HCT116 (cell line): Measurements from ENCODE around the gene ASGR2.

ENCODE experiments used
- CTCF ChIP-seq, 3 experiments: fragments of 200-600 bp in 1 of 3; sonication (generic) in 1 of 3; IDR thresholded peaks in 2 of 3; conservative IDR thresholded peaks in 1 of 3; 2 replicates each; pipeline ENCODE4 v1.5.1; 2012 to 2017; ENCODE audit warnings: low read depth in 2 of 3, low read length in 2 of 3, antibody characterized with exemption in 1 of 3, borderline replicate concordance in 1 of 3, control low read depth in 1 of 3, mild to moderate bottlenecking in 1 of 3, mixed read lengths in 1 of 3, mixed run types in 1 of 3, moderate library complexity in 1 of 3; ENCODE audit not compliant: insufficient read depth in 1 of 3
- ELF1 ChIP-seq: IDR thresholded peaks from 2 replicates; pipeline ENCODE4 v1.6.1; 2012; ENCODE audit warnings: low read depth, borderline replicate concordance
- EZH2 ChIP-seq: fragments of 200-600 bp; sonication (generic); IDR thresholded peaks from 2 replicates; pipeline ENCODE4 v1.6.1; 2017; ENCODE audit warnings: antibody characterized with exemption, mixed run types
- EZH2phosphoT487 ChIP-seq: fragments of 200-600 bp; IDR thresholded peaks from 2 replicates; pipeline ENCODE4 v1.6.1; 2018; ENCODE audit warnings: antibody characterized with exemption, borderline replicate concordance
- MAX ChIP-seq: IDR thresholded peaks from 2 replicates; pipeline ENCODE4 v1.6.1; 2012
- POLR2A ChIP-seq: IDR thresholded peaks from 2 replicates; pipeline ENCODE4 v1.7.0; 2011; ENCODE audit warnings: borderline replicate concordance; ENCODE audit not compliant: insufficient read depth, insufficient read length; ENCODE audit errors: extremely low read depth
- SRF ChIP-seq: IDR thresholded peaks from 2 replicates; pipeline ENCODE4 v1.6.1; 2012; ENCODE audit warnings: low read depth
- TCF7L2 ChIP-seq: IDR thresholded peaks from 2 replicates; pipeline ENCODE4 v1.7.0; 2011; ENCODE audit warnings: borderline replicate concordance, inconsistent platforms; ENCODE audit not compliant: insufficient read depth, insufficient read length; ENCODE audit errors: extremely low read depth
- ZFX ChIP-seq: fragments of 450-650 bp; IDR thresholded peaks from 2 replicates; pipeline ENCODE4 v1.6.1; 2017

DNA sequence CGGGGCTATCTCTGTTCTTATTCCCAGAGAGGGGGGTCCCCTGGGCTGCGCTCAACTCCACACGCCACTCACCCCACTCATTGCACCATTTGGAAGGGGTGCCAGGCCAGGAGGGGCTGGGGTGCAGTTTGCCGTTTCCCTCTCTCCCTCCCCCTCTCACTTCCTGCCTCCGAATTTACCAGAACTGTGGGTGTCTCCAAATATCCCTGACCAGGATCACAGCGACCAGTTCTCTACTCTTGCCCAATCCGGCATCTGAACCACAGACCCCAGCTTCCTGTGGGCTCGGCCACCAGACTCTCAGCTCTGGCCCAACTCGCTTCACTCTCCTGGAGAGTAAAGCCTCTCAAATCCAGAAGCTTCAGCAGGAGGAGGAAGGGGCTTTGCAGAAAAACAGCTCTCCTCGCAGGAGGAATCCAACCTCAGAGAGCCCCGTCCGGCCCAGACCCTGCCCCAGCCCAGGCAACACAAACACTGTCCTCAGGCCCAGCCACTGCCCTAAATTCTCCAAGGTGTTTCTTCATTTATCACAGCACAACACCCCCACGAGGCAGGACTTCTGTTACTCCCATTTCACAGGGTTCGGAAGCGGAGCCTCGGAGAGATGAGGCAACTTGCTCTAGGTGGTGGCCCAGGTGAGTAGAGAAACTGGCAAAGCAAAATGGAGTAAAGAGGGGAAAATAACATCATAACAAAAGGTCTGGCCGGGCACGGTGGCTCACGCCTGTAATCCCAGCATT lies 423 bp upstream of the ASGR2 start:
- no peak for TF ChIP-seq MAX
- TF ChIP-seq CTCF (IDR thresholded peaks at IDR 0.05 in 2 of 3, conservative IDR thresholded peaks at IDR 0.05 in 1 of 3; ENCODE audit: borderline replicate concordance in 1 of 3, insufficient read depth in 1 of 3, low read depth in 2 of 3, low read length in 2 of 3): no peak
- TF ChIP-seq ELF1: no peak
- no peak for TF ChIP-seq TCF7L2
- TF ChIP-seq EZH2: no peak
- no peak for TF ChIP-seq SRF
- TF ChIP-seq POLR2A: no peak
- no peak for TF ChIP-seq EZH2phosphoT487
- TF ChIP-seq ZFX: no peak
